Hematopoietic multipotent progenitor cell (in vitro differentiated cells): ENCODE measurements around the gene LINC00305. TPM values are rescaled to one million over a fixed set of nuclear protein-coding genes. Genes with fewer than 3 reads are reported as not detected.

Source experiments
- DNase-seq, 3 donors: peaks; one replicate each; pipeline ENCODE4 v3.0.0-alpha.2; 2011 to 2015; ENCODE audit warnings: low read depth in 2 of 3, low spot score in 2 of 3
- total RNA-seq: library from RNA; depleted of rRNA; stranded (reverse); fragments of >200 nt; gene quantifications from one replicate; pipeline ENCODE4 v1.2.3, GENCODE V29; 2012

The LINC00305 gene
- total RNA-seq, 1 donor, result not detected

DNA sequence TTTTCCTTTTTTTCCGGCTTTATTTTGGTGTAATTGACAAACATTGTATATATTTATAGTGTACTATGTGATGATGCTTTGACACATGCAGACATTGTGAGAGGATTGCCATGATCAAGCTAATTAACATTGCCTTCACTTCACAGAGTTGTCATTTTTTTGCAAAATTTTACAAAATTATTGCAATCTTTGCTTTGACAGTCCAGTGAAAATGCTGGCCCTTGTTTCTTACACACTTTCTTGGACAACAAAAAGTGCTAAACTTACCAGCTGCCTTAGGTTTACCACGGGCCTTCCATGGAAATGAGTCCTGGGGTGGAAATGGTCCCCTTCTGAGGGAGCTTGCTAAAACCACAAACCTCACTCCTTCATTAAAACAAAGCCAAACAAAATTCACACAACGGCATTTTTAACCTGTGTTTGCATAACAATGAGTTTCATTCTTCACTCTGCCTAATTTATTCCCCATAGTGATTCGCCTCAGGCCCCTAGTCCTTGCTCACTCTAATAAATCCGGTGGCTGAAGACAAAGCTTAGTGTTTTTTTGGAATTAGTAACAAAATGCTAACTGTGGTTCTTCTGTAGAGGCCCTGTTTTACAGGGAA is 32.2 kb downstream of the LINC00305 start:
- DNase-seq, result no peak

DNA sequence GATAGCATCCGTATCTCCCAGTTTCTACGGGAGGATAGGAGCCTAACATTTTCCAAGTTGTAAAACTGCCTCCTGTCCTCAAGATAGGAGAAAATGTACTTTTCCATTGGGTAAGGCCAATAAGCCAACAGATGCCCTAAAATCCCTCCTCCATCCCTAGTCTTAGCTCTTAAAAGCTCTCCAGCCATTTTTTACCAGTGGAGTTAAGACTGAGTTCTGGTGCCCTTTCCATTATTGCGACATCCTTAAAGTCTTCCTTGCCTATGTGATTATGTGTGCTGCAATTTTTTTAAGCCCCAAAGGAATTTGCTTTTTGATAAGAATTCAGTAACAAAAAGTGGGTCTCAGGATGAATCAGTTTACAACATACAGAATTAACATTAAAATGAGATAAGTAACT is 33.0 kb downstream of the LINC00305 start:
- no peak for DNase-seq

DNA sequence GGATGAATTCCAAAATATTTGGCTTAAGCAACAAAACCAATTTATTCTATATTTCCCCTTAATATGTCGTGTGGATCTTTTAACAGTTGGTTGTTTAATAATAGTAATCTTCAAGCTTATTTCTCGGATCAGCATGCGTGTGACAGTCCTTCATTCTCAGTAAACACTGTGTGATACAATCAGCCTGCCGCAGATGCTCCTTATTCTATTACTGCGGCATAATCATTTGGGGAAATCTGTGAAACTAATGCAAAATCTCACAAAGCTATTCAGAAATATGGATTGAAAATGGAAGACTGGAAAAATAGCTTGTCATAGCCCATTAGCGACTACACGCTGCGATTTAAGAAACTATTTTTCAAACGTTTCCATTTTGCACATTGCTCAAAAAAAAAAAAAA is 36.9 kb downstream of the LINC00305 start:
- no peak for DNase-seq

DNA sequence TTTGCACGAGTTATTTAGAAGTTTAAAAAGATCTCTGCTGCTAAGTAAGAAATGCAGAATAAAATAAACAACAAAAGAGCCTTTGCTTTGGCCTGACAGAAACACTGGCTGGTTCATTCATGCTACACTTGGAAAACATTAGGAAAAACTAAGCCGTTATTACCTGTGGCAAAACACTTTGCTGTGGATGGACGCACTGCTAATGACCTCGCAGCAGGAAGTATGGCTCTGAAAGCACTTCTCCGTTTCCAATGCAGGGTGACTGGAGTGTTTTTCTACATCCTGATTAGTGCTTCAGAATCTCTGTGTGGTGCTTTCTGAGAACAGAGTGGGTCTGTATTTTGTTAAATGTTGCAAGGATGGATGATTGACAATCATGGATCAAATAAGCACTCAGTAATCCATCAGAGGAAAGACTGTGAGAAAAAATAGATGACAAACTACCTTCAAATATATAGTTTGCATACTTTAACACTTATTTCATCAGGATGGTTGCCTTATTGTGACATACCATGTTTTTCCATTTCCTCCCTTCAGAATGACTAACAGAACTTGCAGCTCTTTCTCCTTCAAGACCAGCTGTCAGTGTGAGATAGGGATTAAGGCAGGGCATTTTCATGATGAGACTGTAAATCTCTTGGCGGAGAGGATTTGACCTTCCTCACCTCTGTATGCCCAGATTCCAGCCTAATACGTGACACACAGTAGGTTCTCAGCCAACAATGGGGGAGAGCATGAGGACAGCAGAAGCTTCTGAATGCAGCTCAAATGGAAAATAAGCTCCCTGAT is 38.0 kb downstream of the LINC00305 start:
- DNase-seq, result peak in 1 of 3 donors; percentile 9

DNA sequence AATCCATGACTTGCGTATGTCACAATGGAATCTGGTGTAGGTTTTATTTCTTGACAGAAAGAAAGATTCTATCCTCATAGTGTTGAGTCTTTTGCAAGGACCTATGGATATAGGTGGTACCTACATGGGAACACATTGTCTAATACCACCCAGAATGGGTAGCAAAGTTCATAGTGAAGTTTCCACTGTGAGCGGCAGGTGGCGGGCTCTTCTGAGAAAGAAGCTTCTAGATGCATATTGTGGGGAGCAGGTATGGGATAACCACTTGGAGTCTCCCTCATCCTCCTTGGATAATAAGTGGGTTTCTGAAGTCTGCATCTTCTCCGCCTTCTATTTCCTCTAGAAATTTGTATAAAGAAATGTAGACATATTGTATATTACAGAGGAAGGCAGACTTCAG is 44.9 kb downstream of the LINC00305 start:
- DNase-seq, result no peak

DNA sequence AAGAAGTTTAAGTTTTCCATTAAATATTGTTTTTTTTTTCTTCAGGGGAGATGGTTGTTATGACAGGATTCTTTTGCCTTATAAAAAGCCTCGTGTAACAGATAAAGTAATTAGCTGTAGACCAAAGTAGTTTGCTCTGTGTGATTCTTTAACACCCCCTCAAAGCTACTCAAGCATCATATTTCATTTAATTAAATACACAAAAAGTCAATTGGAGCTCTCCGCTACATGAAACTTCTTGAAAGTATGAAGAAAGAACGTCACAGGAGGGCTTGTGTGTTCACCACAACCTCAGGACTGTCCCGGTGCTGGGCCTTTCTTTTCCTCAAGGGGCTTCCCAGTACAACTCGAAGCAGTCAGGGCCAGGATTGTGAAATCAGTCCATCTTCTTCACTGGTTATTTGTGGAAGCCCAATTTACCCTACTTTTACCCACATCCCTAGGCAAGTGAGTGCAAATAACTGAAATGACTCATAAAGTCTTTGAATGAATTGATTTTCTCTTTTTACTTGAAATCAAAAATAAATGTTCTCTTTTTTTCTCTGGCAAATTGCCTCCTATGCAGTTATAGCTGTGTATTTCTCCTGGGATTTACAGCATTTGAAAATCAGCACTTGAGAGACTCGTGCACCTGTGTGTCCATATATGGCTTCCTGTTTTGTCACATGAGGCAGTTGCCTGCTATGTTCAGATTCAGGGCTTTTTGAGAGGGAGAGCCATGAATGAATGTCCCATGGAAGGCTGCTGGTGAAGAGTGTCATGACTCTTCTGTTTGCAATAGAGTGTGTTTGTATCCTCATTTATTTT is 48.6 kb downstream of the LINC00305 start:
- no peak for DNase-seq

DNA sequence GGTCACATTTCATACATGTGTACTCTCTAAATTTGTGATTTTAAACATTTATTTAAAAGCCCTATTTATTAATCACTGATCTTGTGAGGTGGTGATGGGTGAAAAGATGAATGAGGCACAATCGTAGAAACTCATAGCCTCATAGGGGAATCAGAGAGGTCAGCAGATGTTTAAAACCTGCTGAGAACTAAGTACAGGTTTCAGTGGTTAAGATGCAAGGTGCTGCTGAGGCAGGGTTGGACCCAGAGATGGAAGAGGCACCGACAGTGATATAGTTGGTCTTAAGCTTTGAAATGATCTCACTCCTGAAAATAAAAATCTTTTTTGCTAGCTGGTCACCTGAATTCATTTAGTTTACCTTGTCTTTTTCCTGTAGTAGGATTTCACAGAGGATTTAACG is 49.6 kb downstream of the LINC00305 start:
- no peak for DNase-seq

DNA sequence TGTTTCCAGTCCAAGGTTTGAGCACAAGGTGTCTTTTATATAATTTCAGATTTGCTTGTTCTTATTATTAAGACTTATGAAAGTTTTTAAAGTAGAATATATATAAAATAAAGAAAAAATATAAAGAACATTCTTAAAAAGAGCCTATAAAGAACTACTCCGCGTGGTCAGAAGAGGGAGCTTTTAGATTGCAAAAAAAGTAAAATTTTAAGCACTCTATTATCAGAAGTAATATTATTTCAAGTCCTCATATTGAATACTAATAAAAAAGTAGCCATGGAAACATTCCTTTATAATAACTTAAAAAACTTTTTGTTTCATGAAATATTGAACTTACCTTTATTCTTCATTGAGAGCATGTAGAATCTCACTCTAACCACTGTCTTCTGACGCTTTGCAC is 51.4 kb downstream of the LINC00305 start:
- peak in 2 of 3 donors; percentile 4 to 16 for DNase-seq

DNA sequence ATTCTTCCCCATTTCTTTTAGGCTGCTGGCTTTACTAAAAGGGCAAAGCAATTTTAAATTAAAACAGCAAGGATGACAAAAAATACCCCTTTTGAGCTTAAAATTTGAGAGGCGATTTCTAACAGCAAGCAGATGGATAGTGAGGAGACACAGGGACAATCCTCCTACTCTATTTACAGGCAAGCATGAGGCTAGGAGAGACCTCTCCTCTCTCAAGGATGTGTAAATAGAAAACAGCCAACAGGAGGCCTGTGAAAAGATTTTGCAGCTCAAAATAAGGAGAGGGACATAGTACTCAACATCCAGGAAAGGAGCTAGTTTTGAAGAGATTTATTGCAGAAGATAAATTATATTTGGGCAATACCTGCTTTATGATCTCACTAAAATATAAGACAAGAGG is 53.8 kb downstream of the LINC00305 start:
- no peak for DNase-seq

DNA sequence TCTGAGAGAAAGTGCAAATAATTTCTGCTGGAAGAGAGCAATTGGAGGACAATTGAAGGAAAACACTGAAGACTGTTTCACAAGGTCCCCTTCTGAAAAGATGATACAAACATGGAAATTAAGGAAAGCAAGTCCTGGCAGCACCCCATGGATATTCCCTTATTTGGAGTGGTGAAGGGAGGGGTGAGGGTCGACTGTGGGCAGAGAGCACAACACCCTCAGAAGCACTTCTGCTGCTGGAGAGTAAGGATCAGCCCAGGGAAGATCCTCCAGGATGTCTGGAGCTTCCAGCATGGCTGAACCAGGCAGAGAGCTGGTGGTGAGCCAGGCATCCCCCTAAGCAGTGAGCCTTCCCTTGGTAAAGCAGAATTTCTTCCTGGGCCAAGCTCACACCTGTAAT is 54.7 kb downstream of the LINC00305 start:
- DNase-seq, result no peak

DNA sequence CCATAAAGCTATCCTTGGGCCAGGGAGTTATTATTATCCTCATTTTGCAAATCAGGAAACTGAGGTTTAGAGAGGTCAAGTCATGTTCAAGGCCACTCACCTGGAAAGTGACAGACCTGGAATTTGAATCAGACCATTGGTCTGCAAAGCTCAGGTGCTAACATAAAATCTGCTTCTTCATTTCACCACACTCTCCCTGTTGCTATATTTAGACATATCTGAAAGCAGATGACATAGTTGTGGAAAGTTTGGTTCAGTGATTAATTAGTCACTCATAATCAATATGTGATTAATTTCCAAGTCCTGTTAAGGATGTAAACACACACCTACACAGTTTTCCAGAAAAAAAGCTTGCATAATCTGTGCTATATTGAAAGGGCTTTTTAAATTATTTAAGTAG is 57.4 kb downstream of the LINC00305 start:
- DNase-seq, result no peak

DNA sequence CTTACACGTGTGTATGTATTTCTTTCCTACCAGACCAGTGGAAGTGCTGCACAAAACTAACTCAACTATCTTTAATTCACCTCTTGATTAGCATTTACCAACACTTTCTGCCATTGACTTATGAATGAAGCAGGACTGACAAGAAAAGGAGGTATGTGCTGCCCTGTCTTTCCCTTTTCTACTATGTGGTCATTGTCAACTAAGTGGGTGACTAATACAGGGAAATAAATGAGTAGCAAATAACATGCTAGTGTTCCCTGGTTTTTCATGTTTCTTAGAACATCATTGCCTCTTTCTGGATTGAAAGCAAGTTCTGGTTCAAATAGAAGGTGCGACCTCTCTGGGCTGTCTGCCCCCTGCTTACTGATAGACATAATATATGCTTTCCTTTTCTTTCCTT is 58.0 kb downstream of the LINC00305 start:
- no peak for DNase-seq

DNA sequence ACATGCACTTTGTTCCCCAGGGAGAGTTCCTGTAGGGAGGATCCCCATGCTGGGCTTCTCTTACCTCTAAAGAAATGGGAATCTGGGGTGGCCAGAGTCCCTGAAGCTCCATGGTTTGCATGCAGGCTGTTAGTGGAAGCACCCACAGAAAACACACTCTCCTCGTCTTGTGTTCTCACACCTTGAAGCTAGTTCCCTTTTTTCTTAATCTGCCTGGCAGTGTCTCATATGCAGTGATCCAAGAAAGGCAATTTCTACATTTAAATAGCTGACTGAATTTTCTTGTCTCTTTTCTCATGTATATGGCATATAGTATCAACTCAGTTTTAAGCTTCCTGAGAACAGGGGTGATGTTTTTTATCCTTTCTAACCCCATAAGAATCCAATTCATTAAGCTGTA is 65.0 kb downstream of the LINC00305 start:
- DNase-seq, result no peak

DNA sequence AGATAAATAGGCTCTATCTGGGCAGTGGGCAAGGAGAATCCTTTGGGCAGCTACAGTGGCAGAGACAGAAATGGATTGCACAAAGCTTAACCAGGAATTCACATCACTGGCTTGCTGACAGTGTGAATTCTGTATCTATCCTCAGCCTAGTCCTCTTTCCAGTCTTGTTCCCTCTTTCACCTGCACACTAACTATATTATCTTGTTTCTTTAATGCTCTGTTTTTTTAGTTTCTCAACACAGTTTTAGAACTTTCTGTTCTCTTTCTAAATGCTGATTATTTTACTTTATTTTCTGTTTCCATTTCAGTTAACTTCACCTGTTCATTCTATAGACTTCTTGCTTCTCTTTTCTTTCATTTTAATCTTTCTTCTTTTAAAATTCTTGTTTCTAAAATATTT is 66.4 kb downstream of the LINC00305 start:
- no peak for DNase-seq

DNA sequence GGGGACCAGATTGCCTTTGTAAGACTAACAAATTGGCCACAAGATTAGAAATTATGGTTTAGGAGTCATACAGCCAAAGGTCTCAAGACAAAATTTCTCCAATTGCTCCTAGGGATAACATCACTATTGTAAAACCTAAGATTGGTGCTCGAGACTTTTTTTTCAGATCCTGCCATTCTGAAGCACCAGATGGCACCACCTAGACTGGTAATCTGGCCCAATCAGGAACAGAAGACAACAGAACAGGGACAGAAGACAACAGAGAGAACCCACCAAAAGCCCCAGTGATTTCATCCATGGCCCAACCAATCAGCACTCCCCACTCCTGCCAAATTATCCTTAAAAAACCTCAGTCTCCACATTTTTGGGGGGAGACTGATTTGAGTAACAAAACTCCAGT is 66.8 kb downstream of the LINC00305 start:
- no peak for DNase-seq

DNA sequence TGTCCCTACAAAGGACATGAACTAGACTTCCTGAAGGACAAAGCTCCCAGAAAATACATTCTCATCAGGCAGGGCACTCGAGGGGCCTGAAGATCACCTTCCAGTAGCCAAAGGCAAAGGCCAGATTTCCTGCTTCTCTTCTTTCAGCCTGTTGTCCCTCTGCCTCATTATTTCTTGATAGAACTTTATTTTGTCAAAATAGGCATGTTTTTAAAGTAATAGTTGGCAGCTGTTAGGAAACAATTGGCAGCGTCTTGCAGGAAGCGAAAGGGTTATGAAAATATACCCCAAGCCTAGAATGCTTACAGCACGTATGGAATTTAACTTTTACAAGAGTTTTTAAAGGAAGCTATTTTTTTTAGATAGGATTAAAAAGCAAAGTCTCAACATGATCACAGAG is 74.9 kb downstream of the LINC00305 start:
- DNase-seq, result no peak

DNA sequence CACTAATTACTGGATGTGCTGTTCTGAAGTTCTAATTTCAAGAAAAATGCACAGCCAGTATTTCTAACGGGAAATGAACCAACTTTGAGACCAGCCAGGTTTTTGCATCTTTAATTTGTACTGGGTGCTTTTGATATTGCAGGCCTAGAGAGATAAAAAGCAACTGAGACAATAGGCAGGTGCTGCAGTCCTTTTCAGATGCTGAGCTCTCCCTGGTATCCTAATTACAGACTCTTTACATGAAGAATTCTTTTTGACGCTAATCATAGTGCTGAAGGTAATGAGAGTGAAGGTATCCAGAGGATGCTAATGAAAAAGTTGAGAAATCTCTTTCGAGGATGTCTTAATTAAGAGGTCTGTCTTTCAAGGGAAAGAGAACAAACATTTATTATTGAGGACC is 93.9 kb downstream of the LINC00305 start:
- no peak for DNase-seq

DNA sequence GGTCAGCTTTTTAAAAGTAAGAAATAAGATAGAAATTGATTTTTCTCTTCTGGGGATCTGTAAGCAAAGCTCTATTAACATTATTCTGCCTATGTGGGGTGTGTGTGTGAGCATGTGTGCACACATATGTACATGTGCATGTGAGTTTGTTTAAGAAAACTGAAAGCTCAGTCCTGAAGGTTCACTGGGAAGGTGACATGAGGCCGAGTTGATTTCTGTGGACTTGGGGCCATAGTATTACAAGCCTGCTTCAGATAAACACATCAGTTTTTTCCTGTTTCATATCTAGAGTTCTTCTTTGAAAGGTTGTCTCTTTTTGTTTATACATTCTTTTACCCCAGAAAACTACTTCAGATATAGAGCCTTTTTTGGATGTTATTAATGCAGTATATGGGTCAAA is 95.6 kb downstream of the LINC00305 start:
- DNase-seq, result no peak

DNA sequence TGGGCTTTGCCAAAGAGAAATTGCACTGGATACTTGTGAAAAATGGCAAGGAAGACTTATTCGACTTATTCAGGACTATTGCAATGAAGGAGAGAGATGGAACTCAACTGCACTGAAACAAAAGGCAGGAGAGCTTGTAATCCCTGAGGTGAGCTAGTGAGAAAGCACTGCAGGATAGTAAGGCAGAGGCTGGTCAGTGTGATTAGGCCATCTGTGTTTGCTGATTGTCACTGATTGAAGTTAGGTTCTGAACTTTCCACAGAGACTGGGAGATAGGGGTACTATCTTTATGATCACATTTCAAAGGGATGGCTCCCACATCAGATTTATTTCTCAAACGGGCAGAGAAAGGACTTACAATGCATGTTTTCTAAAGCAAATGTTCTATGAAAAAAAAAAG is 96.1 kb downstream of the LINC00305 start:
- no peak for DNase-seq

DNA sequence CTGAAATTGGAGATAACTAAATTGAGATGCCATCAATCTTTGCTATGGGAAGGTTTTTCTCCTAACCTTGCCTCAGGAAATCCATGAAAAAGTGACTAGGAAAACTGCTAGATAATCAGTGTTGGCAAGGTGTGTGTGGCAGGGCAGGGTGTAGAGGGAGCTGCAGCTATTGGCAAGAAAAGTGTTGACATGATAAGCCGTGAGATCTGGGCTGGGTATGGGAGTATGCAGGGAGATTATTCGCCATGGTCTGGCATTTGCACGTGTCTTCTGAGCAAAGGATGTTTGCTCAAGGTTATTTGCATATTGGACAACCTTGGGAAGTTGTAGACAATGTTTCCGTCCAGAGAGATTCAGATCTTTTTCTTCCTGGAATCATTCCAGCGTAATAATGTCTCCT is 104.3 kb downstream of the LINC00305 start:
- DNase-seq, result no peak

DNA sequence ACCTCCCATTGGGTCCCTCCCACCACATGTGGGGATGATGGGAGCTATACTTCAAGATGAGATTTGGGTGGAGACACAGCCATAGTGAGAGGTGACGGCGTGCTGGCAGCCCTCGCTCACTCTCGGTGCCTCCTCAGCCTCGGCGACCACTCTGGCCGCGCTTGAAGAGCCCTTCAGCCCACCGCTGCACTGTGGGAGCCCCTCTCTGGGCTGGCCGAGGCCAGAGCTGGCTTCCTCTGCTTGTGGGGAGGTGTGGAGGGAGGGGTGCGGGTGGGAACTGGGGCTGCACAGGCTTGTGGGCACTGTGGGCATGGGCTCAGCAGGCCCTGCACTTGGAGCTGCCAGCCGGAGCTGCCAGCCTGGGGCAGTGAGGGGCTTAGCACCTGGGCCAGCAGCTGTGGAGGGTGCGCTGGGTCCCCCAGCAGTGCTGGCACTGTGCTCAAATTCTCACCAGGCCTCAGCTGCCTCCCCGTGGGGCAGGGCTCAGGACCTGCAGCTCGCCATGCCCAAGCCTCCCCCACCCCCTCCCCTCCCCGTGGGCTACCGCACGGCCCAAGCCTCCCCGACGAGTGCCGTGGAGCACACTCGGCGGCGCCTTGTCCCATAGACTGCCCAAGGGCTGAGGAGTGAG is 106.0 kb downstream of the LINC00305 start:
- DNase-seq, result no peak
